Activated naive CD4-positive, alpha-beta T cell treated with anti-CD3 and anti-CD28 coated beads, Interleukin-2, amount 10 ng/mL, durations not matched to agents 7 days and 5 days (primary cell): ENCODE measurements around the gene WDR81.
"Not testable (repeated sequence)": the region's sequence is repeated elsewhere in the genome, so short reads cannot be mapped to it uniquely, and the experiment has no call there.

Experiments
- CTCF ChIA-PET: fragments of 350-600 bp; sonication (Branson Sonifier 250); formaldehyde crosslinking; loops from one replicate; lab custom pipeline; 2021; ENCODE audit warnings: antibody characterized with exemption; lab: Charles Lee
- DNase-seq: peaks from one replicate; pipeline ENCODE4 v3.0.0-alpha.2; 2020
- H3K27ac Mint-ChIP-seq: one replicate; pipeline ENCODE4 v1.8.0; 2021; ENCODE audit warnings: mild to moderate bottlenecking, moderate library complexity, mixed read lengths
- H3K27me3 Mint-ChIP-seq: one replicate; pipeline ENCODE4 v1.8.0; 2021; ENCODE audit warnings: mild to moderate bottlenecking, mixed read lengths
- H3K36me3 Mint-ChIP-seq: one replicate; pipeline ENCODE4 v1.8.0; 2021; ENCODE audit warnings: mixed read lengths
- H3K4me1 Mint-ChIP-seq: one replicate; pipeline ENCODE4 v1.8.0; 2021; ENCODE audit warnings: mixed read lengths
- H3K4me3 Mint-ChIP-seq: one replicate; pipeline ENCODE4 v1.8.0; 2021; ENCODE audit warnings: mild to moderate bottlenecking, moderate library complexity, mixed read lengths
- H3K9me3 Mint-ChIP-seq: one replicate; pipeline ENCODE4 v1.8.0; 2021; ENCODE audit warnings: mixed read lengths

The WDR81 gene

GRCh38 chr17:1708791-1709346 lies 15.6 kb upstream of the WDR81 start:
- H3K27me3 Mint-ChIP-seq, result peaks cover 92% of the 10 kb centered on the region
- H3K27ac Mint-ChIP-seq, result peak overlapping the region; percentile 58
- peaks cover 17% of the 10 kb centered on the region for H3K36me3 Mint-ChIP-seq
- peak overlapping the region; percentile 38 for H3K4me3 Mint-ChIP-seq
- DNase-seq, CTCF ChIA-PET, H3K9me3 Mint-ChIP-seq: not testable (repeated sequence)
- H3K4me1 Mint-ChIP-seq, result peaks cover 23% of the 10 kb centered on the region

- H3K4me1 Mint-ChIP-seq, result peaks cover 27% of the 10 kb centered on the region
- peaks cover 92% of the 10 kb centered on the region for H3K27me3 Mint-ChIP-seq
- CTCF ChIA-PET, result no interaction called here
- H3K27ac Mint-ChIP-seq, result no peak overlapping the region
- DNase-seq, result no peak
- H3K36me3 Mint-ChIP-seq, result peaks cover 17% of the 10 kb centered on the region
- no peaks in the 10 kb centered on the region for H3K9me3 Mint-ChIP-seq
- H3K4me3 Mint-ChIP-seq, result peak overlapping the region; percentile 38
Measured at GRCh38 chr17:1709403-1709951, 15.0 kb upstream of the WDR81 start.

- peak; percentile 36 for DNase-seq
- H3K4me3 Mint-ChIP-seq, result peak within 1 kb of the TSS; percentile 47
- H3K4me1 Mint-ChIP-seq, result peaks cover 33% of the 10 kb centered on the region
- no peaks in the 10 kb centered on the region for H3K9me3 Mint-ChIP-seq
- peaks cover 17% of the 10 kb centered on the region for H3K36me3 Mint-ChIP-seq
- no peak within 1 kb of the TSS for H3K27ac Mint-ChIP-seq
- CTCF ChIA-PET, result no interaction called here
- peaks cover 92% of the 10 kb centered on the region for H3K27me3 Mint-ChIP-seq
Measured at GRCh38 chr17:1709971-1710806, 14.3 kb upstream of the WDR81 start, which contains the start of gene TLCD2. TSS of gene TLCD2 (minus strand) at chr17:1710377. CDS start at chr17:1710242, 135 bp downstream.

DNA sequence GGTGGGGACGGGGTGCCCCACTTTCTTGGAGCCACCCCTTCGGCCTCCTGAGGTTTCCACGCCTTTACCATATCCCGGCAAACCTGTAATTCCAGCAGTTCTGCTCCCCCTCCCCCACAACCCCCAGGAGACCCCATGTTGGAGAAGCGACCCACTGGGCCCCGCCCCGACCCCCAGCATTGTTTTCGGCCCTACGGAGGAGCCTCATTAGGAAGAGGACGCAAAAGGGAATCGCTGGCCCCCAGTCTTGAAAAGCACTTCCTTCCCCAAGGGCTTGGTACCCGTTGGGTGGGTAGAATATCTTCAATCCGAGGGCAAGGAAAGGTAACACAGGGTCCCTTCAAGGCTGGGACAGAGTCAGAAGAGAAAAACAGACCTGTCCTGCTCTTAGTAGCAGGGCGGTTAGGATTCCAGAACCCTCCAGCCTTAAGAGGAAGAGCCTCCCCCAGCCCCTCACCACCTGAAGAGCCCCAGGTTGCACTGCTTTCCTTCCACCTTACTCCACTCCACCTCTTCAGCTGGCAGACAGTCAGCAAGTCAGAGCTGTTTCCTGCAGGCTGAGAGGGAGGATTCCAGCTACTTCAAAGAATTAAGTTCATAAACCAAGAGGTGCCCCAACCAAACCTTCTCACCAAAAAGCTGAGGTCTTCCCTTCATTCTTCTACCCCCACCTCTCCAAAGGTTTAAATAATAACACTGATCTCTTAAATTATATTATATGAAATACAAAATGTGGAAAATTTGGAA lies 13.5 kb upstream of the WDR81 start:
- no peak for DNase-seq
- Mint-ChIP-seq H3K27ac (no peak overlapping the region), H3K4me1 (peaks cover 35% of the 10 kb centered on the region), H3K9me3 (no peaks in the 10 kb centered on the region), H3K27me3 (peaks cover 89% of the 10 kb centered on the region), H3K36me3 (peaks cover 17% of the 10 kb centered on the region), H3K4me3 (peak overlapping the region; percentile 47)
- CTCF ChIA-PET, result no interaction called here

- CTCF ChIA-PET, result no interaction called here
- H3K9me3 Mint-ChIP-seq, result no peaks in the 10 kb centered on the region
- peaks cover 36% of the 10 kb centered on the region for H3K4me1 Mint-ChIP-seq
- no peak for DNase-seq
- H3K27ac Mint-ChIP-seq, result no peak overlapping the region
- H3K36me3 Mint-ChIP-seq, result peaks cover 17% of the 10 kb centered on the region
- peaks cover 82% of the 10 kb centered on the region for H3K27me3 Mint-ChIP-seq
- H3K4me3 Mint-ChIP-seq, result no peak overlapping the region
Measured at GRCh38 chr17:1711804-1712203, 12.7 kb upstream of the WDR81 start.

DNA sequence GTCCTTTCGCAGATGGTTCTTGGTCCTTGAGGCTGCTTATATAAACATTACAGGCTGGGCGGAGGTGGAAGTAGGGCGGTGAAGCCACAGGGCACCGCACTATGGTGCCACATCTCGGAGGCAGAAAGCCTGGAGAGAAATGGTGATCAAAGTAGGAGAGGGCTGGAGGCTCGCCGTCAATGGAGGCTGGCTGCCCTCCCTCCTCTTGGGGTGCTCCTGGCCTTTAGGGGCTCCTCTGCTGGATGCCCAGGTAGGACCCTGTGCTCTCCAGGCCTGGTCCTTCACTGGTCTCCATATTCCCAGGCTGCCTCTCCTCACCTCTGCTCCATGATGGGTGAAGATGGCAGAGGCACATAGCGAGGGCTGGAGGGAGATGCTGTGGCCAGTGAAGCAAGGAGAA lies 12.2 kb upstream of the WDR81 start:
- Mint-ChIP-seq H3K9me3 (no peaks in the 10 kb centered on the region), H3K4me3 (no peak overlapping the region), H3K27ac (peak overlapping the region; percentile 38), H3K4me1 (peaks cover 36% of the 10 kb centered on the region), H3K27me3 (peaks cover 78% of the 10 kb centered on the region), H3K36me3 (peaks cover 17% of the 10 kb centered on the region)
- CTCF ChIA-PET, result no interaction called here
- DNase-seq, result peak; percentile 11

- CTCF ChIA-PET, result interaction anchor here (0.9 to 1.8 kb wide), 5 partner anchors 44 to 312 kb away, joined by 3 to 5 read pairs (median 3); no protein-coding TSS in a partner anchor
- Mint-ChIP-seq H3K27ac (no peak overlapping the region), H3K4me1 (peaks cover 45% of the 10 kb centered on the region), H3K4me3 (no peak overlapping the region), H3K36me3 (peaks cover 17% of the 10 kb centered on the region), H3K9me3 (no peaks in the 10 kb centered on the region), H3K27me3 (peaks cover 71% of the 10 kb centered on the region)
- peak; percentile 15 for DNase-seq
Measured at GRCh38 chr17:1713160-1713877, 11.2 kb upstream of the WDR81 start.

DNA sequence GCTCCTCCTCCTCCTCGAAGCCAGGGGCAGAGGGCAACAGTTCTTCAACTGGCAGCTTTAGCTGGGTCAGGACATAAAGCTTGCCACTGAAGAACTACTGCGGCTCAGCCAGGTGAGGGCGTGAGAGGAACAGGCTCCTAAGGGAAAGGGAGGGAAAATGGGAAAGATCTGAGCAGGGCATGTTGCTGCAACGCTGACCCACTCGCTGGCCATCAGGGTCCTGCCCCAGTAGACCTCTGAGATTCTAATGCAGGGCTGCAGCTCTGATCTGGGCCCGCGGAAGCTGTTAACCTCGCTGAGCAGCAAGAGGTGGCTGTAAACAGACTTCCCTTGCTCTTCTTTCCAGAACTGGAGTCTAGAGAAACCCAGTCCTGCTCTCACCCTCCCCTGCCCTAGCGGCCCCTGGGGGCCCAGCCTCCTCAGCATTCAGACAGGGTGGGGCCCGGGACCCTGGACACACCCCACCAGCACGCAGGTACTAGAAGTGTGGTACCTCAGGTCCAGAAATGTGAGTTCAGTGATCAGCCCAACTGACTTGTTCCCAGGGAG lies 10.6 kb upstream of the WDR81 start:
- Mint-ChIP-seq H3K36me3 (peaks cover 17% of the 10 kb centered on the region), H3K4me3 (peak overlapping the region; percentile 51), H3K27ac (no peak overlapping the region), H3K4me1 (peaks cover 52% of the 10 kb centered on the region), H3K27me3 (peaks cover 64% of the 10 kb centered on the region), H3K9me3 (no peaks in the 10 kb centered on the region)
- peak; percentile 24 for DNase-seq
- CTCF ChIA-PET, result interaction anchor here (0.9 to 1.8 kb wide), 5 partner anchors 45 to 312 kb away, joined by 3 to 5 read pairs (median 3); no protein-coding TSS in a partner anchor

GRCh38 chr17:1714427-1714979 lies 10.0 kb upstream of the WDR81 start:
- peak; percentile 61 for DNase-seq
- CTCF ChIA-PET, result interaction anchor here (0.7 to 1.8 kb wide), 4 partner anchors 45 to 311 kb away, joined by 3 to 5 read pairs (median 4); no protein-coding TSS in a partner anchor
- Mint-ChIP-seq H3K4me3 (peak overlapping the region; percentile 90), H3K27ac (no peak overlapping the region), H3K27me3 (peaks cover 59% of the 10 kb centered on the region), H3K9me3 (no peaks in the 10 kb centered on the region), H3K4me1 (peaks cover 50% of the 10 kb centered on the region), H3K36me3 (peaks cover 17% of the 10 kb centered on the region)

- H3K4me3 Mint-ChIP-seq, result peak overlapping the region; percentile 90
- peak; percentile 70 for DNase-seq
- H3K27me3 Mint-ChIP-seq, result peaks cover 52% of the 10 kb centered on the region
- peaks cover 17% of the 10 kb centered on the region for H3K36me3 Mint-ChIP-seq
- H3K9me3 Mint-ChIP-seq, result no peaks in the 10 kb centered on the region
- peaks cover 57% of the 10 kb centered on the region for H3K4me1 Mint-ChIP-seq
- CTCF ChIA-PET, result interaction anchor here (0.7 to 1.6 kb wide), 2 partner anchors 69 to 310 kb away, joined by 3 read pairs; no protein-coding TSS in a partner anchor
- H3K27ac Mint-ChIP-seq, result no peak overlapping the region
Measured at GRCh38 chr17:1714980-1715802, 9.3 kb upstream of the WDR81 start.

- no peak for DNase-seq
- Mint-ChIP-seq H3K4me3 (peak overlapping the region; percentile 90), H3K36me3 (peaks cover 17% of the 10 kb centered on the region), H3K9me3 (no peaks in the 10 kb centered on the region), H3K27me3 (peaks cover 46% of the 10 kb centered on the region), H3K4me1 (peaks cover 56% of the 10 kb centered on the region), H3K27ac (peak overlapping the region; percentile 71)
- CTCF ChIA-PET, result no interaction called here
Measured at GRCh38 chr17:1715803-1716075, 8.8 kb upstream of the WDR81 start.

GRCh38 chr17:1716076-1716911 lies 8.2 kb upstream of the WDR81 start:
- Mint-ChIP-seq H3K9me3 (no peaks in the 10 kb centered on the region), H3K36me3 (peaks cover 17% of the 10 kb centered on the region), H3K4me1 (peaks cover 56% of the 10 kb centered on the region), H3K27ac (peak overlapping the region; percentile 92), H3K27me3 (peaks cover 41% of the 10 kb centered on the region), H3K4me3 (peak overlapping the region; percentile 90)
- peak; percentile 100 for DNase-seq
- CTCF ChIA-PET, result interaction anchor here (0.7 to 2.9 kb wide), 6 partner anchors 49 to 304 kb away, joined by 3 to 11 read pairs (median 4); partner anchors contain the start of gene RILP
